HepG2 (cell line): ENCODE data around the gene EMILIN3. TPM values are rescaled to one million over a fixed set of nuclear protein-coding genes. Genes with fewer than 3 reads are reported as not detected.

Source experiments
- ATAC-seq: fragments of 200-7000 bp; cut with Tn5 transposase; 3 replicates; pipeline ENCODE4 v1.9.1; 2020; ENCODE audit warnings: mild to moderate bottlenecking, moderate library complexity
- BruUV-seq: library from RNA; stranded (reverse); fragments of 400-500 nt; replicated peaks from 2 replicates; lab custom pipeline; 2021; lab: Mats Ljungman, UMichigan
- CTCF ChIA-PET: fragments of 300-600 bp; formaldehyde crosslinking; extraction: SDS; loops from one replicate; lab custom pipeline; 2021; ENCODE audit warnings: low total read pairs, inconsistent platforms, low intra/inter-chr PET ratio; lab: Yijun Ruan, JAX
- POLR2A ChIA-PET: fragments of 350-600 bp; sonication (Branson Sonifier 250); formaldehyde crosslinking; loops from one replicate; lab custom pipeline; 2020; ENCODE audit warnings: antibody characterized with exemption, inconsistent platforms; lab: Yijun Ruan, JAX
- DNase-seq: peaks from one replicate; pipeline ENCODE4 v3.0.0-alpha.2; 2015; ENCODE audit warnings: low spot score
- FAIRE-seq: peaks from 3 replicates; lab custom pipeline; 2011; peaks lifted over from hg19 to GRCh38; lab: Jason Lieb, UNC
- H2AFZ ChIP-seq: one replicate; pipeline ENCODE4 v1.6.1; 2011; ENCODE audit warnings: low read length, inconsistent platforms
- H3K27ac ChIP-seq: fragments of 300-600 bp; 3 replicates; pipeline ENCODE4 v1.8.0; 2011; ENCODE audit warnings: mixed run types, mild to moderate bottlenecking, mixed read lengths, low read length, inconsistent platforms; ENCODE audit not compliant: insufficient read depth; ENCODE audit errors: extremely low read length
- H3K27me3 ChIP-seq, 2 experiments: fragments of 200-600 bp in 1 of 2; 2 replicates in 1 of 2; 3 replicates in 1 of 2; pipeline versions ENCODE4 v1.6.0 to v1.8.0; 2011; ENCODE audit warnings: low read length in 2 of 2, mild to moderate bottlenecking in 2 of 2, moderate library complexity in 2 of 2, inconsistent platforms in 1 of 2; ENCODE audit not compliant: insufficient read depth in 2 of 2, control insufficient read depth in 1 of 2
- H3K36me3 ChIP-seq, 2 experiments: fragments of 200-600 bp in 1 of 2; replicated peaks in 1 of 2; 2 replicates in 1 of 2; 3 replicates in 1 of 2; pipeline versions ENCODE4 v1.5.1 to v1.8.0; 2011; ENCODE audit warnings: low read length in 2 of 2, inconsistent platforms in 1 of 2; ENCODE audit not compliant: insufficient read depth in 2 of 2, control insufficient read depth in 1 of 2
- H3K4me1 ChIP-seq: 2 replicates; pipeline ENCODE4 v1.5.1; 2012; ENCODE audit warnings: low read length, inconsistent platforms; ENCODE audit not compliant: insufficient read depth
- H3K4me2 ChIP-seq: 2 replicates; pipeline ENCODE4 v1.6.0; 2011; ENCODE audit warnings: low read depth, low read length, inconsistent platforms
- H3K4me3 ChIP-seq, 3 experiments: fragments of 200-600 bp in 1 of 3; sonication (generic), shearing (Covaris generic) in 1 of 3; replicated peaks in 1 of 3; 2 replicates each; pipeline ENCODE4 v1.5.1; 2011 to 2016; ENCODE audit warnings: low read length in 3 of 3, inconsistent platforms in 2 of 3, low read depth in 2 of 3, mild to moderate bottlenecking in 2 of 3, control low read depth in 1 of 3, mixed read lengths in 1 of 3; ENCODE audit not compliant: insufficient read depth in 1 of 3
- H3K79me2 ChIP-seq: one replicate; pipeline ENCODE4 v1.6.1; 2011; ENCODE audit warnings: low read length, inconsistent platforms; ENCODE audit not compliant: insufficient read depth
- H3K9ac ChIP-seq: 2 replicates; pipeline ENCODE4 v1.6.0; 2011; ENCODE audit warnings: mild to moderate bottlenecking, low read depth, low read length, inconsistent platforms; ENCODE audit not compliant: insufficient read depth
- H3K9me3 ChIP-seq: 2 replicates; pipeline ENCODE4 v1.5.1; 2012; ENCODE audit warnings: mild to moderate bottlenecking, low read length
- H4K20me1 ChIP-seq: 2 replicates; pipeline ENCODE4 v1.6.0; 2011; ENCODE audit warnings: inconsistent platforms, mild to moderate bottlenecking, low read length, moderate library complexity; ENCODE audit not compliant: insufficient read depth
- ARID4A ChIP-seq: sonication (generic); formaldehyde crosslinking; IDR thresholded peaks from 2 replicates; pipeline ENCODE4 v1.5.0; 2020; ENCODE audit warnings: mild to moderate bottlenecking, missing genetic modification reagents, borderline replicate concordance
- CREB3 ChIP-seq: sonication (generic); formaldehyde crosslinking; IDR thresholded peaks from 2 replicates; pipeline ENCODE4 v1.5.0; 2020; ENCODE audit warnings: missing genetic modification reagents
- CTCF ChIP-seq: sonication (generic); formaldehyde crosslinking; IDR thresholded peaks from 2 replicates; pipeline ENCODE4 v1.5.0; 2020; ENCODE audit warnings: mild to moderate bottlenecking, missing genetic modification reagents, moderate library complexity
- HNRNPL ChIP-seq: fragments of 200-400 bp; formaldehyde crosslinking; IDR thresholded peaks from 2 replicates; pipeline ENCODE4 v1.6.1; 2017; ENCODE audit warnings: mild to moderate bottlenecking, low read depth, low read length
- HNRNPLL ChIP-seq: fragments of 200-400 bp; formaldehyde crosslinking; IDR thresholded peaks from 2 replicates; pipeline ENCODE4 v1.6.1; 2017; ENCODE audit warnings: mild to moderate bottlenecking, low read depth, low read length; ENCODE audit not compliant: poor library complexity, severe bottlenecking
- IKZF4 ChIP-seq: sonication (generic); formaldehyde crosslinking; IDR thresholded peaks from 2 replicates; pipeline ENCODE4 v1.5.1; 2020; ENCODE audit warnings: borderline replicate concordance, mild to moderate bottlenecking, low read depth, missing genetic modification reagents; ENCODE audit errors: not compliant biosample characterization
- NFE2L1 ChIP-seq: sonication (generic); formaldehyde crosslinking; IDR thresholded peaks from 2 replicates; pipeline ENCODE4 v1.4.0; 2020; ENCODE audit warnings: missing genetic modification reagents, mild to moderate bottlenecking, borderline replicate concordance
- PCBP1 ChIP-seq: fragments of 200-400 bp; formaldehyde crosslinking; IDR thresholded peaks from 2 replicates; pipeline ENCODE4 v1.6.1; 2017; ENCODE audit warnings: mild to moderate bottlenecking, low read depth, low read length, borderline replicate concordance
- SMC3 ChIP-seq: IDR thresholded peaks from 2 replicates; pipeline ENCODE4 v1.6.1; 2011; ENCODE audit warnings: low read length, improper control_type of control experiment
- ZNF350 ChIP-seq: sonication (generic); formaldehyde crosslinking; IDR thresholded peaks from 2 replicates; pipeline ENCODE4 v1.4.0; 2020; ENCODE audit warnings: mild to moderate bottlenecking, low read depth, missing genetic modification reagents, borderline replicate concordance
- ZNF773 ChIP-seq: sonication (generic); formaldehyde crosslinking; IDR thresholded peaks from 2 replicates; pipeline ENCODE4 v1.4.0; 2020; ENCODE audit warnings: missing genetic modification reagents, borderline replicate concordance
- WGBS: methylation state at CpG from one replicate; pipeline ENCODE4 v1.1.6; 2017; ENCODE audit warnings: low lambda C conversion rate; 5-methylcytosine and 5-hydroxymethylcytosine counted together
- in situ Hi-C: cut with HindIII; loops from 2 replicates; pipeline ENCODE4 v1.10.0; 2017; ENCODE audit warnings: low pct_unique_long_range_greater_than_20kb; ENCODE audit not compliant: extremely low pct_ligation_motif_present
- intact Hi-C: fragments of 100-400 bp; cut with micrococcal nuclease; formaldehyde crosslinking; loops from one replicate; pipeline ENCODE4 v1.10.0; 2022; ENCODE audit not compliant: unreplicated experiment
- polyA plus RNA-seq, 8 experiments: library from polyadenylated mRNA; depleted of rRNA in 3 of 8; stranded (reverse) in 7 of 8; unstranded in 1 of 8; fragments of >200 nt; fragmentation: Illumina TruSeq in 4 of 8; extraction: Trizol in 4 of 8; gene quantifications; 2 replicates each; pipeline versions ENCODE4 v1.2.1 to v1.2.3, GENCODE V29; 2011 to 2016; ENCODE audit warnings: low read depth in 4 of 8, missing spikeins in 1 of 8, mixed read lengths in 1 of 8; ENCODE audit not compliant: insufficient read depth in 1 of 8
- total RNA-seq, 5 experiments: library from RNA; depleted of rRNA; stranded (reverse); fragments of >200 nt; fragmentation: Illumina TruSeq; extraction: Trizol; gene quantifications; 2 replicates each; pipeline ENCODE4 v1.2.3, GENCODE V29; 2016; ENCODE audit warnings: low read depth in 1 of 5

EMILIN3 gene
- total and polyA plus RNA-seq, 2 of the 13 experiments (the other 11 are each of a cell fraction or from before 2014, with no cell fraction given) = 0.25 to 0.29 TPM

GRCh38 chr20:41357424-41358163 is 9.0 kb downstream of the EMILIN3 start:
- no peak for DNase-seq
- Histone ChIP-seq H3K79me2 (no peaks in the 10 kb centered on the region), H3K9ac (no peak overlapping the region)
- POLR2A ChIA-PET = interaction anchor here (0.8 kb wide), 1 partner anchor 15 kb away, joined by 3 read pairs; no protein-coding TSS in a partner anchor
- 96% methylated on average over 10 of the region's 11 CpGs for WGBS
- no TSS peak for BruUV-seq
- TF ChIP-seq ZNF773 (CRISPR knock-in tag) = no peak
- TF ChIP-seq HNRNPLL = peak; percentile 11
- TF ChIP-seq CREB3 (CRISPR knock-in tag) = no peak
- peak; percentile 13; the same call in 1 of the 2 replicates for TF ChIP-seq SMC3
- TF ChIP-seq ZNF350 (CRISPR knock-in tag) = no peak
- peak; percentile 44 for TF ChIP-seq CTCF (CRISPR knock-in tag)
- TF ChIP-seq PCBP1 = no peak
- TF ChIP-seq NFE2L1 (CRISPR knock-in tag) = 0 out of 2 replicates have a peak, but pooled peaks have one; percentile 17
- peak; percentile 95 for TF ChIP-seq HNRNPL
- TF ChIP-seq IKZF4 (CRISPR knock-in tag) = no peak
- TF ChIP-seq ARID4A (CRISPR knock-in tag) = 0 out of 2 replicates have a peak, but pooled peaks have one; percentile 4
- TF ChIP-seq, all 625 proteins: peak for 6
- intact Hi-C loops = loop anchor here (2.0 kb wide), 1 partner anchor 17 kb away; the partner anchor contains the start of gene LPIN3
- Histone ChIP-seq H3K4me3 (no peak overlapping the region), H3K36me3 (peaks cover 9 to 10% of the 10 kb centered on the region in 2 experiments; a peak in 3 of 5 replicates), H3K27ac (no peak overlapping the region), H3K4me2 (no peak overlapping the region), H2AFZ (no peak overlapping the region), H4K20me1 (no peaks in the 10 kb centered on the region), H3K27me3 (no peaks in the 10 kb centered on the region), H3K9me3 (no peaks in the 10 kb centered on the region), H3K4me1 (peaks cover 13% of the 10 kb centered on the region)
- in situ Hi-C loops = no loop called here
- ATAC-seq = peak; percentile 46
- CTCF ChIA-PET = no interaction called here
- FAIRE-seq = no peak
